22Rv1 (cell line): Measurements from ENCODE around the gene PLXNA2.

ENCODE experiments used
- ZFX ChIP-seq: fragments of 450-650 bp; IDR thresholded peaks from 2 replicates; pipeline ENCODE4 v1.6.1; 2017; ENCODE audit warnings: antibody characterized with exemption, borderline replicate concordance
- TF ChIP-seq, protein P1 (sequence below): fragments of 450-650 bp; IDR thresholded peaks from 2 replicates; pipeline ENCODE4 v1.5.1; 2017; ENCODE audit warnings: mild to moderate bottlenecking

DNA sequence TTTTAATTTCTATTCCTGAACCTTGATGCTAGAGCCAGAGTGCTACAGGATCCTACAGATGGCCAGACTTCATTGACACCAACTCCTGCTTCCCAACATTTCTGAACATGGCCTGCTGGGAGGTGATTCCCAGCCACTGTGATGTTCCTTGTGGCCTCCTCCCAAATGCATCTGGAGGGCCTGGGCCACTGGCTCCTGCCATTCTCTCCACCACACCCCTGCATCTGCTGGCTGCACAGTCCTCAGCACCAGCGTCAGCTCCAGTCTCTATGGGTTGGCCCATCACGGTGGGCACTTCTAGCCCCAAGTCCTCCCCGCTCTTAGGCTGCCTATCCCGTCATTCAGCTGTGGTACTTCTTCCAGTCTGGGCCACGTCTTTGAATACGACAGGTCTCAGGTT is 242.1 kb downstream of the PLXNA2 start:
- TF ChIP-seq, protein P1, sequence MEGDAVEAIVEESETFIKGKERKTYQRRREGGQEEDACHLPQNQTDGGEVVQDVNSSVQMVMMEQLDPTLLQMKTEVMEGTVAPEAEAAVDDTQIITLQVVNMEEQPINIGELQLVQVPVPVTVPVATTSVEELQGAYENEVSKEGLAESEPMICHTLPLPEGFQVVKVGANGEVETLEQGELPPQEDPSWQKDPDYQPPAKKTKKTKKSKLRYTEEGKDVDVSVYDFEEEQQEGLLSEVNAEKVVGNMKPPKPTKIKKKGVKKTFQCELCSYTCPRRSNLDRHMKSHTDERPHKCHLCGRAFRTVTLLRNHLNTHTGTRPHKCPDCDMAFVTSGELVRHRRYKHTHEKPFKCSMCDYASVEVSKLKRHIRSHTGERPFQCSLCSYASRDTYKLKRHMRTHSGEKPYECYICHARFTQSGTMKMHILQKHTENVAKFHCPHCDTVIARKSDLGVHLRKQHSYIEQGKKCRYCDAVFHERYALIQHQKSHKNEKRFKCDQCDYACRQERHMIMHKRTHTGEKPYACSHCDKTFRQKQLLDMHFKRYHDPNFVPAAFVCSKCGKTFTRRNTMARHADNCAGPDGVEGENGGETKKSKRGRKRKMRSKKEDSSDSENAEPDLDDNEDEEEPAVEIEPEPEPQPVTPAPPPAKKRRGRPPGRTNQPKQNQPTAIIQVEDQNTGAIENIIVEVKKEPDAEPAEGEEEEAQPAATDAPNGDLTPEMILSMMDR = no peak
- TF ChIP-seq ZFX = no peak
